Subcutaneous abdominal adipose tissue (tissue), 5 donors: Measurements from ENCODE around the gene ABCC5.
A peak's percentile ranks its signal among the peaks of the same experiment; 100 is the strongest.

Experiments
- H3K27ac ChIP-seq: one replicate; pipeline ENCODE4 v1.7.0; 2013; ENCODE audit warnings: low read depth, mild to moderate bottlenecking, inconsistent platforms, low read length, moderate library complexity
- H3K27me3 ChIP-seq, 5 donors: one replicate each; pipeline ENCODE4 v1.7.0; 2013; ENCODE audit warnings: low read length in 5 of 5, inconsistent platforms in 1 of 5; ENCODE audit not compliant: control insufficient read depth in 5 of 5, insufficient read depth in 4 of 5
- H3K36me3 ChIP-seq, 5 donors: one replicate each; pipeline ENCODE4 v1.7.0; 2013; ENCODE audit warnings: low read length in 5 of 5; ENCODE audit not compliant: control insufficient read depth in 5 of 5, insufficient read depth in 5 of 5
- H3K4me1 ChIP-seq, 5 donors: one replicate each; pipeline ENCODE4 v1.7.0; 2013; ENCODE audit warnings: low read length in 5 of 5, mild to moderate bottlenecking in 3 of 5, moderate library complexity in 1 of 5; ENCODE audit not compliant: control insufficient read depth in 5 of 5, insufficient read depth in 5 of 5
- H3K4me3 ChIP-seq, 5 donors: one replicate each; pipeline ENCODE4 v1.7.0; 2013; ENCODE audit warnings: low read length in 5 of 5, low read depth in 1 of 5
- H3K9ac ChIP-seq, 5 donors: one replicate each; pipeline ENCODE4 v1.7.0; 2013; ENCODE audit warnings: low read length in 5 of 5, mild to moderate bottlenecking in 4 of 5, moderate library complexity in 3 of 5
- H3K9me3 ChIP-seq, 5 donors: one replicate each; pipeline ENCODE4 v1.7.0; 2013; ENCODE audit warnings: low read length in 5 of 5; ENCODE audit not compliant: control insufficient read depth in 5 of 5
- donor health status: healthy.
- donor health status: healthy.
- donor health status: healthy.
- donor health status: healthy.
- donor health status: healthy.

The ABCC5 gene

DNA sequence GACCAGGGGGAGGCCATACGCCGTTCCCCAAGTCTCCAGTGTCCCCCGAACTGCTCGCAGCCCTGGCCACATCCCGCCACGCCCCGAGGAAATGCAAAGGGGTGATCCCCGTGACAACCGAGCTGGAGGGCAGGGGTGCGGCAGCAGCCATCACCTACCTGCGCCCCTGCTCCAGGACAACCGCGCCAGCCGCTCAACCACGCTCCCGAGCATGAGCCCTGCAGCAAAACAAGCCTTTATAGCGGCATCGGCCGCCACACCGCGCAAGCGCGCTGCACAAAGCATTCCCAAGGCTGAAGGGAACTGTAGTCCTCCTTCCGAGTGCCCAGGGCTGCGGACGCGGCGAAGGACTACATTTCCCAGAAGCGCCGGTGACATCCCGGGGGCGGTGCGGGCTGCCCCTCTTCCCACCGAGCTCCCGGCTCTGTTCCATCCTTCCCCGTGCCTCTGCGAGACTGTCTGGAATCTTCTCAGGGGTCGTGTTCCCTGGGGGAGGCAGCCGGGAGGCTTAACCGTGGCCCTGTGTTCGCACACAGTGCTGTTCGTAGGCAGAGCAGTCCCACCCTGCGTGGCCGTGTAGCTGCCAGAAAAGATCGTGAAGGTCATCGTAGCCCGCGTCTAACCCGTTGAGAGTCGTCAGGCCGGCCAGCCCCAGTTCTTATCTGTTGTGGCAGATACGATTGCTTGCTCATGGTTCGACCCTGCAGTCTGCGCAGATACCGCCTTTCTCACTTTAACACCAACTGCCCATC lies at the start of gene ABCC5:
ABCC5 (minus strand) TSS at position 213 of the 752 bp plus-strand sequence. CDS start 3,492 bp downstream, outside the sequence.
- Histone ChIP-seq H3K27me3 (no peaks in the 10 kb centered on the region), H3K27ac (peak within 1 kb of the TSS; percentile 79), H3K4me1 (peaks cover 8 to 24% (median 17%) of the 10 kb centered on the region in 5 donors), H3K9me3 (no peaks in the 10 kb centered on the region), H3K36me3 (peaks cover under 1 to 8% (median 3%) of the 10 kb centered on the region in 5 donors), H3K4me3 (peak within 1 kb of the TSS; percentile 87 to 100 (median 97)), H3K9ac (peak within 1 kb of the TSS; percentile 59 to 91 (median 77))

- Histone ChIP-seq H3K27ac (no peak overlapping the region), H3K36me3 (no peaks in the 10 kb centered on the region), H3K9ac (no peak overlapping the region), H3K4me3 (no peak overlapping the region), H3K27me3 (no peaks in the 10 kb centered on the region), H3K4me1 (no peaks in the 10 kb centered on the region), H3K9me3 (no peaks in the 10 kb centered on the region)
Measured at GRCh38 chr3:184066211-184066610, 48.5 kb upstream of the ABCC5 start.

DNA sequence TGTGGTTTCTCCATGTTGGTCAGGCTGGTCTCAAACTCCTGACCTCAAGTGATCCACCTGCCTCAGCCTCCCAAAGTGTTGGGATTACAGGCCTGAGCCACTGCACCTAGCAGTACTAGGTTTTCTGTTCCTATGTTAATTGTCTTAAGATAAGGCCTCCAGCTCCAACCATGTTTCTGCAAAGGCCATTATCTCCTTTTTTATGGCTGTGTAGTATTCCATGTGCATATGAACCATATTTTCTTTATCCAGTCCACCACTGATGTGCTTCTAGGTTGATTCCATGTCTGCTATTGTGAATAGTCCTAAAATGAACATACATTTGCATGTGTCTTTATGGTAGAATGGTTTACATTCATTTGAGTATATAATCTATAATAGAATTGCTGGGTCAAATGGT lies 45.0 kb upstream of the ABCC5 start:
- H3K4me3 ChIP-seq: no peak overlapping the region
- H3K27ac ChIP-seq: no peak overlapping the region
- no peaks in the 10 kb centered on the region for H3K27me3 ChIP-seq
- no peaks in the 10 kb centered on the region for H3K9me3 ChIP-seq
- no peaks in the 10 kb centered on the region for H3K4me1 ChIP-seq
- no peaks in the 10 kb centered on the region for H3K36me3 ChIP-seq
- H3K9ac ChIP-seq: no peak overlapping the region

- H3K4me3 ChIP-seq: no peak overlapping the region
- no peaks in the 10 kb centered on the region for H3K9me3 ChIP-seq
- H3K4me1 ChIP-seq: no peaks in the 10 kb centered on the region
- no peak overlapping the region for H3K9ac ChIP-seq
- no peak overlapping the region for H3K27ac ChIP-seq
- no peaks in the 10 kb centered on the region for H3K36me3 ChIP-seq
- peaks cover 0 to 2% (median 0%) of the 10 kb centered on the region in 5 donors for H3K27me3 ChIP-seq
Measured at GRCh38 chr3:184059424-184059823, 41.7 kb upstream of the ABCC5 start.

GRCh38 chr3:184058029-184058428 lies 40.3 kb upstream of the ABCC5 start:
- Histone ChIP-seq H3K4me3 (no peak overlapping the region), H3K27ac (no peak overlapping the region), H3K36me3 (no peaks in the 10 kb centered on the region)

GRCh38 chr3:184052767-184053166 lies 35.1 kb upstream of the ABCC5 start, which contains the start of gene HTR3C:
TSS of gene HTR3C (plus strand) at chr3:184053047. CDS start at chr3:184053081, 34 bp downstream.
- Histone ChIP-seq H3K9me3 (no peaks in the 10 kb centered on the region), H3K9ac (no peak within 1 kb of the TSS), H3K36me3 (no peaks in the 10 kb centered on the region), H3K4me1 (no peaks in the 10 kb centered on the region), H3K4me3 (no peak within 1 kb of the TSS), H3K27ac (no peak within 1 kb of the TSS), H3K27me3 (peaks cover 0 to 4% (median 0%) of the 10 kb centered on the region in 5 donors)

More at GRCh38 chr3:184058029-184058428, 40.3 kb upstream of the ABCC5 start:
- Histone ChIP-seq H3K9ac (no peak overlapping the region), H3K27me3 (peaks cover 0 to 4% (median 0%) of the 10 kb centered on the region in 5 donors), H3K4me1 (no peaks in the 10 kb centered on the region), H3K9me3 (no peaks in the 10 kb centered on the region)

DNA sequence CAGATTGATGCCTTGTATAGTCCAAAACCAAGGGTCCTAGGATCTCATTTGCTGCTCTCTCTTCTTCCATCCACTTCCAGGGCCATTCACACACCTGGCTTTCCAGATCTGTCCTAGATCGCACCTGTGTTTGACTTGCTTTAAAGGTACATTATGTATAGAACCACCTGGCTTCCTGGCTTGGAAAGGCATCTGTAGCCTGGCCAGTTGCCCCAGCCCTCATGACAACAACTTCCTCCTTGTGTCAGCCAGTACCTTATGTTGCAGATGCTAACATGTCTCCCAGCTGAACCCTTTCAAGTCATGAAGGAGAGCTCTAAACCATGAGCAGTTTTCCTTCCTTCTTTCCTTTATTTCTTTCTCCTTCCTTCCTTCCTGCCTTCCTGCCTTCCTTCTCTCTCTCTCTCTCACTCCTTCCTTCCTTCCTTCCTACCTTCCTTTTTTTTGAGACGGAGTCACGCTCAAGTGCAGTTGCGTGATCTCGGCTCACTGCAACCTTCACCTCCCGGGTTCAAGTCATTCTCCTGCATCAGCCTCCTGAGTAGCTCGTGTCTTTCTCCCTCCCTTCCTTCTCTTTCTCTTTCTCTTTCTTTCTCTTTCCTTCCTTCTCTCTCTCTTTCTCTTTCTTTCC lies 32.6 kb upstream of the ABCC5 start:
- Histone ChIP-seq H3K27me3 (peaks cover 0 to 4% (median 0%) of the 10 kb centered on the region in 5 donors), H3K27ac (no peak overlapping the region), H3K4me1 (no peaks in the 10 kb centered on the region), H3K9ac (no peak overlapping the region), H3K4me3 (no peak overlapping the region), H3K9me3 (no peaks in the 10 kb centered on the region), H3K36me3 (no peaks in the 10 kb centered on the region)

DNA sequence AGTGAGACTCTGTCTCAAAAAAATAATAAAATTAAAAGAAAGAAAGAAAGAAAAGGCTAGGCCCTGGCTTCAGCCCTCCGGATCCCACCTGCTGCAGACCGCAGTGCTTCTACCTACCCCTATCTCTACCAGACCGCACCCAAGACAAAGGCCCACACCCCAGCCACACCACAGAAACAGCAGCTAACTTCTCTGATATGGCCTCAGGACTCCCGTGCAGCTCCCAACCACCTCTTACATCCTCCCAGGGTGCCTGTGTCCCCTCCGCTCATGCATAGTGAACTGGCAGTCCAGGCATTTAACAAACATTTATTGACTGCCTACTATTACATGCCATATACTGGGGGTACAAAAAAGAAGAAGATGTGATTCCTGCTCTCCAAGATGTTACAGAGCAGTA lies 28.3 kb upstream of the ABCC5 start:
- Histone ChIP-seq H3K27ac (no peak overlapping the region), H3K9me3 (no peaks in the 10 kb centered on the region), H3K9ac (no peak overlapping the region), H3K4me3 (no peak overlapping the region), H3K27me3 (no peaks in the 10 kb centered on the region), H3K4me1 (no peaks in the 10 kb centered on the region), H3K36me3 (no peaks in the 10 kb centered on the region)

- no peaks in the 10 kb centered on the region for H3K9me3 ChIP-seq
- H3K9ac ChIP-seq: no peak overlapping the region
- no peak overlapping the region for H3K27ac ChIP-seq
- H3K4me1 ChIP-seq: no peaks in the 10 kb centered on the region
- H3K27me3 ChIP-seq: no peaks in the 10 kb centered on the region
- H3K36me3 ChIP-seq: no peaks in the 10 kb centered on the region
- no peak overlapping the region for H3K4me3 ChIP-seq
Measured at GRCh38 chr3:184042617-184043016, 24.9 kb upstream of the ABCC5 start.

DNA sequence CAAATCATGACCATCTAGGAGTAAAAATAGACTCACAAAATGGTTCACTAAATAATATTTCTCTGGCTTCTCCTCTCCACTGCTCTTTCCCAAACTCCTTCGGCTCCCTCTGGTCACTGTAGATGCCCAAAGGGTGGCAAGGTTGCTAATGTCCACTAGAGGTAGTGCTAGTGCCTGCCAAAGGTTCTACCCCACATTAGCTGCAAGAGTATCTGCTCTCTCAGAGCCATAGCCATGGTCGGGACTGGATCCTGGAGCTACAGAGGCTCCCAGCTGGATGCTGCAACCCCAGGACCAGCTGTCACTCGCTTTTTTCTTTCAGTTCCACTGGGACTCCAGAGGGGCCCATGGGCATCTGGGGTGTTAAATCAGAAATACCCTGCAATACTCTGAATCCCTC lies 22.3 kb upstream of the ABCC5 start:
- Histone ChIP-seq H3K36me3 (no peaks in the 10 kb centered on the region), H3K27me3 (no peaks in the 10 kb centered on the region), H3K4me3 (no peak overlapping the region), H3K9me3 (no peaks in the 10 kb centered on the region), H3K27ac (no peak overlapping the region), H3K9ac (no peak overlapping the region), H3K4me1 (no peaks in the 10 kb centered on the region)
